ENCODE results near the gene PARP14. TPM values are rescaled to one million over a fixed set of nuclear protein-coding genes. Genes with fewer than 3 reads are reported as not detected.
"Not testable (repeated sequence)": the region's sequence is repeated elsewhere in the genome, so short reads cannot be mapped to it uniquely, and the experiment has no call there.

PARP14 gene
- total and polyA plus RNA-seq, 3 experiments from 2014 or later: 16.6 to 44.8 (median 41.3) TPM

DNA sequence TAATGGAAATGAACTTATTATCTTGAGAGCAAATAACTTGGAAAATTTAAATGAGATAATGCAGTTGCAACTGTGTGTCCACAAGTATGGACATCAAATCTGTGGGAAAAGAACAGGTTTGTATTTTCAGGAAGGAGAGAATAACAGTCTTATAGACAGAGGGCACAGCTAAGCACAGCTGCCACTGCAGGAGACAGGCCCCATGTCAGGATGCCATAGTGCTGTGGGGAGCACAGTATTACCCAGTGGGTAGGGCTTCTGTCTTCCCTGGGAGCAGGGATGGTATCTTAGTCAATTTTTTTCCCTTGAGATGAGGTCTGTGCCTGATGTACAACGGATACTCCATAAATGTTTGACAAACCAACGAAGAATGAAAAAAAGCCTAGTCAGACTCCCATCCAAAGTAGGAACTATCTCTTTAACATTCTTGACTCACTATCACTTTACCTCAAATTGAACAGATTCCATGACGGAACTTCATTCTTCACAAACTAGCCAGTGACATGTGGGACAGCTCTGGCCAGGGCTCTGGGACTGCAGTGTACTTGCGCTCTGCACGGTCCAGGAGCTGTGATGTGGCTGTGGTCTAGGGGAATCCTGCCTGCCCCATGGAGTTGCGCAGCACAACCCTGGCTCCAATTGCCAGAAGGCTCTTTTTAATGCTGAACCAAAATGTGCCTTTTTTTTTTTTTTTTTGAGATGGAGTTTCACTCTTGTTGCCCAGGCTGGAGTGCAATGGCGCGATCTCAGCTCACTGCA is 48.3 kb downstream of the PARP14 start:
- H3K4me1 Mint-ChIP-seq: no peaks in the 10 kb centered on the region
- no peak overlapping the region for H3K27ac Mint-ChIP-seq
- H3K9me3 ChIP-seq (ENCODE audit: low read length): no peaks in the 10 kb centered on the region
- no peak overlapping the region for H3K27ac ChIP-seq (ENCODE audit: low read depth, low read length)
- no peak overlapping the region for H3K4me3 Mint-ChIP-seq
- H3K36me3 Mint-ChIP-seq: peaks cover 3 to 49% (median 9%) of the 10 kb centered on the region in 3 donors
- H3K9me3 Mint-ChIP-seq: peaks cover 0 to 5% (median 0%) of the 10 kb centered on the region in 5 donors
- ChIA-PET CTCF (interaction anchor here (0.6 kb wide), 1 partner anchor 125 kb away, joined by 3 read pairs; no protein-coding TSS in a partner anchor), POLR2A (no interaction called here)
- DNase-seq: no peak
- H3K4me1 ChIP-seq (ENCODE audit: insufficient read depth, low read length): no peaks in the 10 kb centered on the region
- no peaks in the 10 kb centered on the region for H3K36me3 ChIP-seq (ENCODE audit: insufficient read depth, low read length)
- no peaks in the 10 kb centered on the region for H3K27me3 Mint-ChIP-seq
- H3K27me3 ChIP-seq (ENCODE audit: insufficient read depth, low read length, poor library complexity, severe bottlenecking): no peaks in the 10 kb centered on the region
- H3K4me3 ChIP-seq (ENCODE audit: low read length): no peak overlapping the region

DNA sequence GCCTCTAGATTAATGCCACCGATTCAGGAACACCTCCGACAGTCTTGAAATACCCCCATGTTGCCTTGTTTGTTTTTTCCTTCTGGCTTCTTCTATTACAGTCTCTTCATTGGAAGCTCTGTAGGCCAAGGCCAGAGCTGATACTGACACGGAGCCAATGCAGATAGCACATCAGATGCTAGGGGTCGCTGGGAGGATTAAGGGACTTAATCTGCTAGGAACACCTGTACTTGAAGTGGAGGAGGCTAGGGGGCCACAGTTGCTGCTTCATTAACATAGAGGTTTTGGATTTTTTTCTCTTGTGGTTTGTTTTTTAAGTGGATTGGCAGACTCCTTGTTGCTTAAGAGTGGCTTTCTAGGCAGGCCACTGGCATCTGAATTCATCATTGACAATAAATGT is 49.6 kb downstream of the PARP14 start:
- H3K4me1 ChIP-seq (ENCODE audit: insufficient read depth, low read length): no peaks in the 10 kb centered on the region
- POLR2A ChIA-PET: no interaction called here
- peaks cover 2 to 51% (median 11%) of the 10 kb centered on the region in 3 donors for H3K36me3 Mint-ChIP-seq
- no peak overlapping the region for H3K4me3 Mint-ChIP-seq
- no peak overlapping the region for H3K27ac ChIP-seq (ENCODE audit: low read depth, low read length)
- no peaks in the 10 kb centered on the region for H3K27me3 ChIP-seq (ENCODE audit: insufficient read depth, low read length, poor library complexity, severe bottlenecking)
- H3K4me3 ChIP-seq (ENCODE audit: low read length): no peak overlapping the region
- H3K9me3 ChIP-seq (ENCODE audit: low read length): no peaks in the 10 kb centered on the region
- H3K9me3 Mint-ChIP-seq: peaks cover 0 to 5% (median 0%) of the 10 kb centered on the region in 5 donors
- H3K27me3 Mint-ChIP-seq: no peaks in the 10 kb centered on the region
- DNase-seq: no peak
- CTCF ChIA-PET: no interaction called here
- H3K36me3 ChIP-seq (ENCODE audit: insufficient read depth, low read length): no peaks in the 10 kb centered on the region
- peak overlapping the region in 3 of 8 donors; percentile 25 to 52 (median 42) for H3K27ac Mint-ChIP-seq
- no peaks in the 10 kb centered on the region for H3K4me1 Mint-ChIP-seq

DNA sequence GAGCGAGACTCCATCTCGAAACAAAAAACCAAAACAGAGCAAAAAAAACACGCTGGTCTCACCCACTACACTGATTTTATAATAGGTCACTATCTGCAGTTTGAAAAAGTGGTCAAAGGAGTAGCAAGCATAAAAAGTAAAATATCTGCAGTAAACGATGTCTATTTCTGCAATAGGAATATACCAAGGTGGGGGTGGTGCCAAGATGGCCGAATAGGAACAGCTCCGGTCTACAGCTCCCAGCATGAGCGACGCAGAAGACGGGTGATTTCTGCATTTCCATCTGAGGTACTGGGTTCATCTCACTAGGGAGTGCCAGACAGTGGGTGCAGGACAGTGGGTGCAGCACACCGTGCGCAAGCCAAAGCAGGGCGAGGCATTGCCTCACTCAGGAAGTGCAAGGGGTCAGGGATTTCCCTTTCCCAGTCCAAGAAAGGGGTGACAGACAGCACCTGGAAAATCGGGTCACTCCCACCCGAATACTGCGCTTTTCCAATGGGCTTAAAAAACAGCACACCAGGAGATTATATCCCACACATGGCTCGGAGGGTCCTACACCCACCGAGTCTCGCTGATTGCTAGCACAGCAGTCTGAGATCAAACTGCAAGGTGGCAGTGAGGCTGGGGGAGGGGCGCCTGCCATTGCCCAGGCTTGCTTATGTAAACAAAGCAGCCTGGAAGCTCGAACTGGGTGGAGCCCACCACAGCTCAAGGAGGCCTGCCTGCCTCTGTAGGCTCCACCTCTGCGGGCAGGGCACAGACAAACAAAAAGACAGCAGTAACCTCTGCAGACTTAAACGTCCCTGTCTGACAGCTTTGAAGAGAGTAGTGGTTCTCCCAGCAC is 52.3 kb downstream of the PARP14 start:
- H3K4me1 Mint-ChIP-seq; H3K4me3 Mint-ChIP-seq; H3K36me3 ChIP-seq (ENCODE audit: insufficient read depth, low read length); H3K27ac ChIP-seq (ENCODE audit: low read depth, low read length); H3K4me3 ChIP-seq (ENCODE audit: low read length); POLR2A ChIA-PET; H3K9me3 Mint-ChIP-seq; H3K9me3 ChIP-seq (ENCODE audit: low read length); H3K4me1 ChIP-seq (ENCODE audit: insufficient read depth, low read length); CTCF ChIA-PET; DNase-seq; H3K27ac Mint-ChIP-seq; H3K27me3 Mint-ChIP-seq; H3K27me3 ChIP-seq (ENCODE audit: insufficient read depth, low read length, poor library complexity, severe bottlenecking): not testable (repeated sequence)
- peaks cover 0 to 37% (median 7%) of the 10 kb centered on the region in 3 donors for H3K36me3 Mint-ChIP-seq

DNA sequence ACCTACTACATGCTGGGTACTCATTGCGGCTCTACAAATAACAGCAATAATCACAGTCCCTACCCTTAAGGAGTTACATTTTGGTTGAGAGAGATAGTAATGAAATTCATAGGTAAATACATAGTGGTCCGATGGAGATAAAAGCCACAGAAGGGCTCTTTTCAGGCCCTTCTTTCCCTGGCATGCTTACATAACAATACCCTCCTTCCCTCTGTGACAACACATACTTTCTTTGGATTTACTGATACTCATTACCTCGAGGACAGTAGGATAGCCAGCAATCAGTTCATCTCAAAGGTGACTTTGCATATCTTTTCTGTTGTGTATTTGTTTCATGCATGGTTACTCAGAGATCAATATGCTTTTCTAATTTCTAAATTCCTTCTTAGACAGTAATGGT is 58.5 kb downstream of the PARP14 start:
- H3K9me3 Mint-ChIP-seq: peaks cover 0 to 9% (median 0%) of the 10 kb centered on the region in 5 donors

DNA sequence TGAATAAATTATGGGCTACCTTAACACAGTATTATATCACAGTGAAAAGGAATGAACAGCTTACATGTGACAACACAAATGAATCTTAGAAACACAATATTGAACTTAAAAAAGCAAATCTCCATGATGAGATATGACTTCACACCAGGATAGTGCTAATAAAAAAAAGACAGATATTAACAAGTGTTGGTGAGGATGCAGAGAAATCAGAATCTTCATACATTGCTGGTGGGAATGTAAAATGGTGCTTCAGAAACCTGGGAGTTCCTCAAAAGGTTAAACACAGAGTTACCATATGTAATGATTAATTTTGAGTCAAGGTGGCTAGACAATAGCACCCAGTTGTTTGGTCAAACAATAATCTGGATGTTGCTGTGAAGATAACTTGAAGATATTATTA is 61.6 kb downstream of the PARP14 start:
- Histone ChIP-seq H3K27me3 (ENCODE audit: insufficient read depth, low read length, poor library complexity, severe bottlenecking) (no peaks in the 10 kb centered on the region), H3K9me3 (ENCODE audit: low read length) (no peaks in the 10 kb centered on the region), H3K27ac (ENCODE audit: low read depth, low read length) (no peak overlapping the region), H3K36me3 (ENCODE audit: insufficient read depth, low read length) (peaks cover 8% of the 10 kb centered on the region), H3K4me3 (ENCODE audit: low read length) (no peak overlapping the region), H3K4me1 (ENCODE audit: insufficient read depth, low read length) (no peaks in the 10 kb centered on the region)
- Mint-ChIP-seq H3K27me3 (no peaks in the 10 kb centered on the region), H3K4me1 (no peaks in the 10 kb centered on the region), H3K9me3 (peaks cover 0 to 9% (median 0%) of the 10 kb centered on the region in 5 donors), H3K36me3 (peaks cover 33 to 64% (median 35%) of the 10 kb centered on the region in 3 donors), H3K4me3 (no peak overlapping the region), H3K27ac (peak overlapping the region in 1 of 8 donors; percentile 17)
- CTCF ChIA-PET: no interaction called here
- no peak for DNase-seq
- POLR2A ChIA-PET: no interaction called here

More for the DNA sequence above, 58.5 kb downstream of the PARP14 start:
- H3K36me3 ChIP-seq (ENCODE audit: insufficient read depth, low read length): peaks cover 8% of the 10 kb centered on the region
- Mint-ChIP-seq H3K27ac (no peak overlapping the region), H3K4me3 (no peak overlapping the region), H3K4me1 (no peaks in the 10 kb centered on the region), H3K36me3 (peaks cover 32 to 49% (median 33%) of the 10 kb centered on the region in 3 donors), H3K27me3 (no peaks in the 10 kb centered on the region)
- no peaks in the 10 kb centered on the region for H3K27me3 ChIP-seq (ENCODE audit: insufficient read depth, low read length, poor library complexity, severe bottlenecking)
- no peak overlapping the region for H3K27ac ChIP-seq (ENCODE audit: low read depth, low read length)
- CTCF ChIA-PET: no interaction called here
- H3K9me3 ChIP-seq (ENCODE audit: low read length): no peaks in the 10 kb centered on the region
- H3K4me3 ChIP-seq (ENCODE audit: low read length): no peak overlapping the region
- POLR2A ChIA-PET: no interaction called here
- no peak for DNase-seq
- H3K4me1 ChIP-seq (ENCODE audit: insufficient read depth, low read length): no peaks in the 10 kb centered on the region

DNA sequence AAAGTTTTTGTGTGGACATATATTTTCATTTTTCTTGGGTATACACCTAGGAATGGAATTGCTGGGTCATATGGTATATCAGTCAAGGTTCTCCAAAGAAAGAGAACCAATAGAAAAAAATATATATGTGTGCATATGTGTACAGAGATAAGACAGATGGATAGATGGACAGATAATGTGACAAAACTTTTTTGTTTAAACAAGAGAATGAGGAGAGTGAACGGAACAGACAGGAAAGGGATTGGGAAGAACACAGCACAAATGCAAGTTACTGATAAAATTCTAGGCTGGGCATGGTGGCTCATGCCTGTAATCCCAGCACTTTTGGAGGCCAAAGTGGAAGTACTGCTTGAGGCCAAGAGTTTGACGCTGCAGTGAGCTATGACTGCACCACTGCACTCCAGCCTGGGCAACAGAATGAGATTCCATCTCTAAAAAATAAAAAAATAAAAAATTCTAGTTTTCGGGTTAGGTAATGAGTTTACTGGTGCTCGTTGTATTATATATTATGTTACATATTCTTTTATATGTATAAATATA is 63.0 kb downstream of the PARP14 start:
- peaks cover 33 to 65% (median 35%) of the 10 kb centered on the region in 3 donors for H3K36me3 Mint-ChIP-seq
- Histone ChIP-seq H3K27me3 (ENCODE audit: insufficient read depth, low read length, poor library complexity, severe bottlenecking) (no peaks in the 10 kb centered on the region), H3K36me3 (ENCODE audit: insufficient read depth, low read length) (peaks cover 8% of the 10 kb centered on the region), H3K4me3 (ENCODE audit: low read length) (no peak overlapping the region), H3K9me3 (ENCODE audit: low read length) (no peaks in the 10 kb centered on the region), H3K4me1 (ENCODE audit: insufficient read depth, low read length) (no peaks in the 10 kb centered on the region), H3K27ac (ENCODE audit: low read depth, low read length) (no peak overlapping the region)
- H3K27me3 Mint-ChIP-seq: no peaks in the 10 kb centered on the region
- H3K27ac Mint-ChIP-seq: peak overlapping the region in 1 of 8 donors; percentile 88
- no peak overlapping the region for H3K4me3 Mint-ChIP-seq
- POLR2A ChIA-PET: interaction anchor here (0.6 kb wide), 1 partner anchor 306 kb away, joined by 3 read pairs; no protein-coding TSS in a partner anchor
- peaks cover 0 to 9% (median 0%) of the 10 kb centered on the region in 5 donors for H3K9me3 Mint-ChIP-seq
- CTCF ChIA-PET: interaction anchor here (1.6 kb wide), 1 partner anchor 11 kb away, joined by 4 read pairs; no protein-coding TSS in a partner anchor
- no peaks in the 10 kb centered on the region for H3K4me1 Mint-ChIP-seq
- DNase-seq: no peak

DNA sequence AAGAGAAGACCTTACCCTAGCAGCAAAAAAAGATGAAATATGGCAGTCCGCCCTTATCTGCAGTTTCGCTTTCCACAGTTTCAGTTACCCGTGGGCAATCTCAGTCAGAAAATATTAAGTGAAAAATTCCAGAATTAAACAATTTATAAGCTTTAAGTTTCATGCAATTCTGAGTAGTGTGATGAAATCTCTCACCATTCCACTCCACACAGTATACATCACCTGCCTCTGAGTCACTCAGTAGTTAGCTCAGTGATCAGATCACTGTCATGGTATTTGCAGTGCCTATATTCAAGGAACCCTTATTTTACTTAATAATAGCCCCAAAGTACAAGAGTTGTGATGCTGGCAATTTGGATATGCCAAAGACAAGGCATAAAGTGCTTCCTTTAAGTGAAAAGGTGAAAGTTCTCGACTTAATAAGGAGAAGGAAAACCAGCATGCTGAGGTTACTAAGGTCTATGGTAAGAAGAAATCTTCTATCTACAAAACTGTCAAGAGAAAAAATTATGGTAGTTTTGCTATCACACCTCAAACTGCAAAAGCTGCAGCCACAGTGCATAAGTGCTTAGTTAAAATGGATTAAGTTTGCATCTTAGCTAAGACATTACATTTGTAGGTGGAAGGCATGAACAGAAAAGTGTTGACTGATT is 64.9 kb downstream of the PARP14 start:
- ChIA-PET CTCF (no interaction called here), POLR2A (no interaction called here)
- no peaks in the 10 kb centered on the region for H3K27me3 ChIP-seq (ENCODE audit: insufficient read depth, low read length, poor library complexity, severe bottlenecking)
- no peaks in the 10 kb centered on the region for H3K4me1 Mint-ChIP-seq
- H3K9me3 Mint-ChIP-seq: peaks cover 0 to 9% (median 0%) of the 10 kb centered on the region in 5 donors
- H3K4me1 ChIP-seq (ENCODE audit: insufficient read depth, low read length): no peaks in the 10 kb centered on the region
- H3K27me3 Mint-ChIP-seq: no peaks in the 10 kb centered on the region
- no peak for DNase-seq
- H3K9me3 ChIP-seq (ENCODE audit: low read length): no peaks in the 10 kb centered on the region
- peaks cover 21 to 52% (median 23%) of the 10 kb centered on the region in 3 donors for H3K36me3 Mint-ChIP-seq
- H3K27ac Mint-ChIP-seq: no peak overlapping the region
- no peak overlapping the region for H3K4me3 ChIP-seq (ENCODE audit: low read length)
- H3K36me3 ChIP-seq (ENCODE audit: insufficient read depth, low read length): peaks cover 8% of the 10 kb centered on the region
- no peak overlapping the region for H3K4me3 Mint-ChIP-seq
- H3K27ac ChIP-seq (ENCODE audit: low read depth, low read length): no peak overlapping the region

Data from CD8-positive, alpha-beta memory T cell (primary cell).